GM12864 (cell line): ENCODE data around the gene SLC12A2.

Experiments used
- DNase-seq: peaks from one replicate; pipeline ENCODE4 v3.0.0-alpha.2; 2011; ENCODE audit warnings: low read depth
- H3K4me3 ChIP-seq: 2 replicates; pipeline ENCODE4 v1.5.1; 2011; ENCODE audit warnings: mild to moderate bottlenecking, low read depth, low read length, control low read depth
- CTCF ChIP-seq: IDR thresholded peaks from 2 replicates; pipeline ENCODE4 v1.5.1; 2011; ENCODE audit warnings: low read depth, mild to moderate bottlenecking, moderate library complexity, low read length, control low read depth, inconsistent platforms; ENCODE audit errors: missing control alignments

The SLC12A2 gene

GRCh38 chr5:128126241-128126640 lies 42.7 kb downstream of the SLC12A2 start:
- TF ChIP-seq CTCF = no peak
- H3K4me3 ChIP-seq = no peak overlapping the region
- DNase-seq = no peak

- no peak for TF ChIP-seq CTCF
- no peak overlapping the region for H3K4me3 ChIP-seq
- no peak for DNase-seq
These were observed 48.9 kb downstream of the SLC12A2 start for GRCh38 chr5:128132499-128132898.

GRCh38 chr5:128135286-128135685 lies 51.7 kb downstream of the SLC12A2 start:
- TF ChIP-seq CTCF = no peak
- no peak for DNase-seq

GRCh38 chr5:128143911-128144310 lies 60.3 kb downstream of the SLC12A2 start:
- no peak for DNase-seq
- no peak for TF ChIP-seq CTCF

More at GRCh38 chr5:128135286-128135685, 51.7 kb downstream of the SLC12A2 start:
- H3K4me3 ChIP-seq = no peak overlapping the region

GRCh38 chr5:128144491-128144890 lies 60.9 kb downstream of the SLC12A2 start:
- TF ChIP-seq CTCF = no peak
- H3K4me3 ChIP-seq = no peak overlapping the region
- no peak for DNase-seq

More at GRCh38 chr5:128143911-128144310, 60.3 kb downstream of the SLC12A2 start:
- H3K4me3 ChIP-seq = no peak overlapping the region

GRCh38 chr5:128146671-128147070 lies 63.1 kb downstream of the SLC12A2 start:
- DNase-seq = no peak
- no peak for TF ChIP-seq CTCF
- H3K4me3 ChIP-seq = no peak overlapping the region

- H3K4me3 ChIP-seq = no peak overlapping the region
- TF ChIP-seq CTCF = no peak
- no peak for DNase-seq
These were observed 71.4 kb downstream of the SLC12A2 start for GRCh38 chr5:128154943-128155342.
